ENCODE measurements around the gene CDRT15L2.
"Not testable (repeated sequence)": the region's sequence is repeated elsewhere in the genome, so short reads cannot be mapped to it uniquely, and the experiment has no call there.

- not testable (repeated sequence) for TF ChIP-seq CTCF, POLR2A (IDR thresholded peaks at IDR 0.05)
Measured at GRCh38 chr17:20609490-20609889, 30.0 kb downstream of the CDRT15L2 start.

Data from testis (tissue), 2 donors.